ENCODE data around the gene PROCA1. TPM values are rescaled to one million over a fixed set of nuclear protein-coding genes. Genes with fewer than 3 reads are reported as not detected.

The PROCA1 gene
- total RNA-seq, 1 experiment from 2014 or later: 4.9 TPM

DNA sequence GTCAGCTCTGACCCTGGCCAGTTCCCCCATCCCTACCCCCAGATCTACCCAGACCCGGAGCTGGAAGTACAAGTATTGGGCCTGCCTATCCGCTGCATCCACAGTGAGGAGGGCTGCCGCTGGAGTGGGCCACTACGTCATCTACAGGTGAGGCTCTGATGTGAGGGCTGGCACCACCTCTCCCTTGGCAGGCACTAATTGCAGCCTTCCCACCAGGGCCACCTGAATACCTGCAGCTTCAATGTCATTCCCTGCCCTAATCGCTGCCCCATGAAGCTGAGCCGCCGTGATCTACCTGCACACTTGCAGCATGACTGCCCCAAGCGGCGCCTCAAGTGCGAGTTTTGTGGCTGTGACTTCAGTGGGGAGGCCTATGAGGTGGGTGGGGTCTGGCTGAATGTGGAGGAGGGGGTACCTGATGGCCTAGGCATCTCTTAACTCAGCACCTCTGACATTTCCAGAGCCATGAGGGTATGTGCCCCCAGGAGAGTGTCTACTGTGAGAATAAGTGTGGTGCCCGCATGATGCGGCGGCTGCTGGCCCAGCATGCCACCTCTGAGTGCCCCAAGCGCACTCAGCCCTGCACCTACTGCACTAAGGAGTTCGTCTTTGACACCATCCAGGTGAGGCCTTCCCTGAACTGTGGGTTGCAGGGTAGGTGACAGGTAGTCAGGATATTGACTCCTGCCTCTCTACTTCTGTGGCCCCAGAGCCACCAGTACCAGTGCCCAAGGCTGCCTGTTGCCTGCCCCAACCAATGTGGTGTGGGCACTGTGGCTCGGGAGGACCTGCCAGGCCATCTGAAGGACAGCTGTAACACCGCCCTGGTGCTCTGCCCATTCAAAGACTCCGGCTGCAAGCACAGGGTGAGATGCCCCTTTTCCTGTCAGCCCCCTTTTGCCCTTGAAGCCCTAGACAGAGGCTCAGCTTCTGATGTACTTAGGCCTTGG lies 36.4 kb upstream of the PROCA1 start:
- POLR2A ChIA-PET: interaction anchor here (0.6 to 4.5 kb wide), 4 partner anchors 16 to 412 kb away, joined by 4 to 25 read pairs (median 5); partner anchors contain the start of genes TLCD1 and TNFAIP1

DNA sequence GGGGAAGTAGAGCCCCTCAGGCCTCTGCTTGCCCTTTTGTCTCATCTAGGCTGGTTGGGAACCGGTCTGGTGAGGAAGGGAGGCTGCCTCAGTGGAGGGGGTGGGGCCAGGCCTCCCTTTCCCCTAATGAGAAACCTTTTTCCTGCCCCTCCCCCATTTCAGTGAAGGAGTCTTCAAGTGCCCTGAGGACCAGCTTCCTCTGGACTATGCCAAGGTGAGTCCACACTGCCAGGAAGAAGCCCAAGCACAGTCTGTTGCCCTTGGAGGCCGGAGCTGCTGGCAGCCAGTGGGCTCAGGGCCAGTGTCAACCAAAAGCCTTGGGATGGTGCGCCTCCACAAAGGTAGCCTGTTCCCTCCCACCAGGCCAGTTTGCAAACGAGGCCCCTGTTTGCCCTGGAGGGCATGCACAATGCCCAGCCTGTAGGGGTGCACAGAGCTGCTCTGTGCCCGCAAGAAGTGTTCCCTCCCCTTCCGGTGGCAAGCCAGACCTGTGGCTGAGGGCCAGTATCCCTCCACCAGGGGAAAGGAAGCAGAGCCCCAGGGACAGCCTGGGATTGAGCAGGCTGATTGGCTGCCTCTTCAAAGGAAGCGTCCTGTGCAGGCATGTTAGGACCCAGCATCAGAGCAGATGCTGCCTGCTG lies 35.5 kb upstream of the PROCA1 start:
- Histone ChIP-seq H3K27ac (ENCODE audit: low read length) (peak overlapping the region; percentile 99), H3K4me1 (ENCODE audit: control insufficient read depth, insufficient read depth, low read length) (peaks cover 60% of the 10 kb centered on the region), H3K27me3 (ENCODE audit: control insufficient read depth, insufficient read depth, low read length) (no peaks in the 10 kb centered on the region), H3K9me3 (ENCODE audit: control insufficient read depth, insufficient read depth, low read depth, low read length) (no peaks in the 10 kb centered on the region), H3K4me3 (ENCODE audit: low read depth in 2 of 2, low read length in 2 of 2) (peak overlapping the region; percentile 89 to 99; a peak in 3 of 4 replicates), H3K36me3 (ENCODE audit: control insufficient read depth, insufficient read depth, low read length) (no peaks in the 10 kb centered on the region; the same call in none of the 2 replicates)
- intact Hi-C loops (cut with micrococcal nuclease; ENCODE audit: unreplicated experiment): no loop called here
- no TSS peak for BruUV-seq (replicated peaks)
- ATAC-seq: no peak
- TF ChIP-seq POLR2AphosphoS5 (IDR thresholded peaks at IDR 0.05; ENCODE audit: low read depth, low read length) (no peak), TCF7L2 (IDR thresholded peaks at IDR 0.05; ENCODE audit: low read depth, low read length) (no peak), SIN3A (IDR thresholded peaks at IDR 0.05; ENCODE audit: borderline replicate concordance, insufficient read depth, low read depth, low read length) (no peak)
- TF ChIP-seq, protein P1, sequence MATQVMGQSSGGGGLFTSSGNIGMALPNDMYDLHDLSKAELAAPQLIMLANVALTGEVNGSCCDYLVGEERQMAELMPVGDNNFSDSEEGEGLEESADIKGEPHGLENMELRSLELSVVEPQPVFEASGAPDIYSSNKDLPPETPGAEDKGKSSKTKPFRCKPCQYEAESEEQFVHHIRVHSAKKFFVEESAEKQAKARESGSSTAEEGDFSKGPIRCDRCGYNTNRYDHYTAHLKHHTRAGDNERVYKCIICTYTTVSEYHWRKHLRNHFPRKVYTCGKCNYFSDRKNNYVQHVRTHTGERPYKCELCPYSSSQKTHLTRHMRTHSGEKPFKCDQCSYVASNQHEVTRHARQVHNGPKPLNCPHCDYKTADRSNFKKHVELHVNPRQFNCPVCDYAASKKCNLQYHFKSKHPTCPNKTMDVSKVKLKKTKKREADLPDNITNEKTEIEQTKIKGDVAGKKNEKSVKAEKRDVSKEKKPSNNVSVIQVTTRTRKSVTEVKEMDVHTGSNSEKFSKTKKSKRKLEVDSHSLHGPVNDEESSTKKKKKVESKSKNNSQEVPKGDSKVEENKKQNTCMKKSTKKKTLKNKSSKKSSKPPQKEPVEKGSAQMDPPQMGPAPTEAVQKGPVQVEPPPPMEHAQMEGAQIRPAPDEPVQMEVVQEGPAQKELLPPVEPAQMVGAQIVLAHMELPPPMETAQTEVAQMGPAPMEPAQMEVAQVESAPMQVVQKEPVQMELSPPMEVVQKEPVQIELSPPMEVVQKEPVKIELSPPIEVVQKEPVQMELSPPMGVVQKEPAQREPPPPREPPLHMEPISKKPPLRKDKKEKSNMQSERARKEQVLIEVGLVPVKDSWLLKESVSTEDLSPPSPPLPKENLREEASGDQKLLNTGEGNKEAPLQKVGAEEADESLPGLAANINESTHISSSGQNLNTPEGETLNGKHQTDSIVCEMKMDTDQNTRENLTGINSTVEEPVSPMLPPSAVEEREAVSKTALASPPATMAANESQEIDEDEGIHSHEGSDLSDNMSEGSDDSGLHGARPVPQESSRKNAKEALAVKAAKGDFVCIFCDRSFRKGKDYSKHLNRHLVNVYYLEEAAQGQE (IDR thresholded peaks at IDR 0.05; ENCODE audit: insufficient read depth in 1 of 2, low read depth in 2 of 2, low read length in 1 of 2): no peak
- TF ChIP-seq, protein P2, sequence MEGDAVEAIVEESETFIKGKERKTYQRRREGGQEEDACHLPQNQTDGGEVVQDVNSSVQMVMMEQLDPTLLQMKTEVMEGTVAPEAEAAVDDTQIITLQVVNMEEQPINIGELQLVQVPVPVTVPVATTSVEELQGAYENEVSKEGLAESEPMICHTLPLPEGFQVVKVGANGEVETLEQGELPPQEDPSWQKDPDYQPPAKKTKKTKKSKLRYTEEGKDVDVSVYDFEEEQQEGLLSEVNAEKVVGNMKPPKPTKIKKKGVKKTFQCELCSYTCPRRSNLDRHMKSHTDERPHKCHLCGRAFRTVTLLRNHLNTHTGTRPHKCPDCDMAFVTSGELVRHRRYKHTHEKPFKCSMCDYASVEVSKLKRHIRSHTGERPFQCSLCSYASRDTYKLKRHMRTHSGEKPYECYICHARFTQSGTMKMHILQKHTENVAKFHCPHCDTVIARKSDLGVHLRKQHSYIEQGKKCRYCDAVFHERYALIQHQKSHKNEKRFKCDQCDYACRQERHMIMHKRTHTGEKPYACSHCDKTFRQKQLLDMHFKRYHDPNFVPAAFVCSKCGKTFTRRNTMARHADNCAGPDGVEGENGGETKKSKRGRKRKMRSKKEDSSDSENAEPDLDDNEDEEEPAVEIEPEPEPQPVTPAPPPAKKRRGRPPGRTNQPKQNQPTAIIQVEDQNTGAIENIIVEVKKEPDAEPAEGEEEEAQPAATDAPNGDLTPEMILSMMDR (IDR thresholded peaks at IDR 0.05): no peak
- ChIA-PET POLR2A (interaction anchor here (0.6 to 1.1 kb wide), 3 partner anchors 18 to 104 kb away, joined by 3 to 6 read pairs (median 3); partner anchors contain the start of gene NEK8), CTCF (interaction anchor here (0.6 to 8.4 kb wide), 2 partner anchors 19 to 96 kb away, joined by 3 to 123 read pairs; partner anchors contain the start of genes NEK8 and TLCD1)
- DNase-seq (ENCODE audit: low read depth, low spot score): no peak
- in situ Hi-C loops (cut with HindIII; ENCODE audit: low pct_unique_long_range_greater_than_20kb, low sequenced_read_pairs): no loop called here

More for the DNA sequence above, 36.4 kb upstream of the PROCA1 start:
- H3K9me3 ChIP-seq (ENCODE audit: control insufficient read depth, insufficient read depth, low read depth, low read length): no peaks in the 10 kb centered on the region
- TF ChIP-seq, protein P2 (IDR thresholded peaks at IDR 0.05): no peak
- H3K4me1 ChIP-seq (ENCODE audit: control insufficient read depth, insufficient read depth, low read length): peaks cover 54% of the 10 kb centered on the region
- peak overlapping the region; percentile 99 for H3K27ac ChIP-seq (ENCODE audit: low read length)
- CTCF ChIA-PET: interaction anchor here (0.9 to 8.4 kb wide), 2 partner anchors 15 to 20 kb away, joined by 4 to 123 read pairs; partner anchors contain the start of genes NEK8 and TLCD1
- no peaks in the 10 kb centered on the region for H3K27me3 ChIP-seq (ENCODE audit: control insufficient read depth, insufficient read depth, low read length)
- BruUV-seq (replicated peaks): no TSS peak
- in situ Hi-C loops (cut with HindIII; ENCODE audit: low pct_unique_long_range_greater_than_20kb, low sequenced_read_pairs): no loop called here
- no peak overlapping the region for H3K4me3 ChIP-seq (ENCODE audit: low read depth in 2 of 2, low read length in 2 of 2)
- no peaks in the 10 kb centered on the region; the same call in none of the 2 replicates for H3K36me3 ChIP-seq (ENCODE audit: control insufficient read depth, insufficient read depth, low read length)
- intact Hi-C loops (cut with micrococcal nuclease; ENCODE audit: unreplicated experiment): no loop called here
- DNase-seq (ENCODE audit: low read depth, low spot score): no peak
- no peak for ATAC-seq
